Activated naive CD8-positive, alpha-beta T cell treated with anti-CD3 and anti-CD28 coated beads for 36 hours (primary cell): ENCODE results near the gene PRICKLE4. TPM values are rescaled to one million over a fixed set of nuclear protein-coding genes. Genes with fewer than 3 reads are reported as not detected.

Source experiments
- DNase-seq: peaks from one replicate; pipeline ENCODE4 v3.0.0; 2021
- H3K27ac Mint-ChIP-seq: one replicate; pipeline ENCODE4 v1.8.0; 2022; ENCODE audit warnings: mild to moderate bottlenecking, moderate library complexity, mixed read lengths
- H3K27me3 Mint-ChIP-seq: one replicate; pipeline ENCODE4 v1.8.0; 2022; ENCODE audit warnings: mild to moderate bottlenecking, mixed read lengths
- H3K36me3 Mint-ChIP-seq: one replicate; pipeline ENCODE4 v1.8.0; 2021; ENCODE audit warnings: mild to moderate bottlenecking, mixed read lengths
- H3K4me1 Mint-ChIP-seq: one replicate; pipeline ENCODE4 v1.8.0; 2021; ENCODE audit warnings: mixed read lengths
- H3K4me3 Mint-ChIP-seq: one replicate; pipeline ENCODE4 v1.8.0; 2022; ENCODE audit warnings: mild to moderate bottlenecking, moderate library complexity, mixed read lengths
- H3K9me3 Mint-ChIP-seq: one replicate; pipeline ENCODE4 v1.8.0; 2022; ENCODE audit warnings: mixed read lengths
- total RNA-seq, 2 experiments: library from RNA; stranded (reverse); gene quantifications; one replicate each; pipeline ENCODE4 v1.2.3, GENCODE V29; 2021

Gene PRICKLE4
- total RNA-seq, 2 experiments from 2014 or later = not detected

- H3K27ac Mint-ChIP-seq = no peak overlapping the region
- H3K9me3 Mint-ChIP-seq = no peaks in the 10 kb centered on the region
- DNase-seq = no peak
- H3K36me3 Mint-ChIP-seq = no peaks in the 10 kb centered on the region
- H3K4me3 Mint-ChIP-seq = no peak overlapping the region
- no peaks in the 10 kb centered on the region for H3K27me3 Mint-ChIP-seq
- no peaks in the 10 kb centered on the region for H3K4me1 Mint-ChIP-seq
These were observed 41.4 kb downstream of the PRICKLE4 start for GRCh38 chr6:41822021-41822420.

- Mint-ChIP-seq H3K27me3 (no peaks in the 10 kb centered on the region), H3K27ac (no peak overlapping the region), H3K4me1 (no peaks in the 10 kb centered on the region), H3K4me3 (no peak overlapping the region), H3K36me3 (no peaks in the 10 kb centered on the region), H3K9me3 (no peaks in the 10 kb centered on the region)
- no peak for DNase-seq
These were observed 42.6 kb downstream of the PRICKLE4 start for GRCh38 chr6:41823178-41823577.

GRCh38 chr6:41824571-41825569 lies 44.3 kb downstream of the PRICKLE4 start:
- no peak for DNase-seq
- Mint-ChIP-seq H3K9me3 (no peaks in the 10 kb centered on the region), H3K27me3 (no peaks in the 10 kb centered on the region), H3K4me1 (no peaks in the 10 kb centered on the region), H3K36me3 (no peaks in the 10 kb centered on the region), H3K27ac (no peak overlapping the region), H3K4me3 (no peak overlapping the region)

DNA sequence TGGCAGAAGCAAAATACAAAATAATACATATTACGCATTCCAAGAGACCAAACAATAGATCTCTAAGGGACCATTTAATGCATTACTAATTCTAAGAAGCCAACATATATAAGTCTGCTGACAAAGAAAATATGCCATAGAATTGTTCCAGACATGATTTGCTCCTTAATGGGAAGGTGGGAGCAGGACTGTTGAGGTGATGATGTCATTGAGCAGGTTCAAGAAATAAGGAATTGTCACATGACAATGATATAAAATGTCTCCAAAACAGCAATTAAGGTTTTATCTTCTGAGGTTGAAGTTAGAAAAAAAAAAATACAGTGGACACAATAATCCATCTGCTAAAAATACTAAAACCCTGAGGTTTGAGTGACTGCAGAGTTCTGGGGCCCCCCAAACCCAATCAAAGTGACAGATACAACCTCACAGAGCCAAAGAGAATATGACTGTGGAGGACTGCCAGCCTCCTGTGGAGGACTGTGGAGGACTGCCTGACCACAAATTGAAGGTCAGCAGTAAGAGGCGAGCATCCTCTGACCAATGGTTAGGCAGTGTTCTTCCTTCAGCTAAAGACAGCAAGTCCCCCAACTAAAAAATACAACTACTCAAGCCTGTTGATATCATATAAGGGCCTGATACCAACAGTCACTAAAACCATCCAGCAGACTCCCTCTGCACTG lies 45.9 kb downstream of the PRICKLE4 start:
- H3K36me3 Mint-ChIP-seq = no peaks in the 10 kb centered on the region
- no peak for DNase-seq
- no peaks in the 10 kb centered on the region for H3K27me3 Mint-ChIP-seq
- H3K27ac Mint-ChIP-seq = no peak overlapping the region
- no peaks in the 10 kb centered on the region for H3K4me1 Mint-ChIP-seq
- H3K9me3 Mint-ChIP-seq = no peaks in the 10 kb centered on the region
- H3K4me3 Mint-ChIP-seq = no peak overlapping the region

- Mint-ChIP-seq H3K4me1 (peaks cover 4% of the 10 kb centered on the region), H3K27me3 (no peaks in the 10 kb centered on the region), H3K9me3 (no peaks in the 10 kb centered on the region)
These were observed 51.7 kb downstream of the PRICKLE4 start for GRCh38 chr6:41832263-41832662.

GRCh38 chr6:41836022-41836659 lies 55.6 kb downstream of the PRICKLE4 start:
- Mint-ChIP-seq H3K4me3 (no peak overlapping the region), H3K4me1 (peaks cover 4% of the 10 kb centered on the region), H3K36me3 (no peaks in the 10 kb centered on the region), H3K27ac (no peak overlapping the region), H3K9me3 (no peaks in the 10 kb centered on the region), H3K27me3 (no peaks in the 10 kb centered on the region)
- DNase-seq = no peak

More at GRCh38 chr6:41832263-41832662, 51.7 kb downstream of the PRICKLE4 start:
- no peaks in the 10 kb centered on the region for H3K36me3 Mint-ChIP-seq
- DNase-seq = no peak
- no peak overlapping the region for H3K4me3 Mint-ChIP-seq
- H3K27ac Mint-ChIP-seq = no peak overlapping the region

GRCh38 chr6:41836660-41837052 lies 56.1 kb downstream of the PRICKLE4 start:
- Mint-ChIP-seq H3K4me1 (peaks cover 4% of the 10 kb centered on the region), H3K27me3 (no peaks in the 10 kb centered on the region), H3K27ac (no peak overlapping the region), H3K36me3 (peaks cover 1% of the 10 kb centered on the region), H3K9me3 (no peaks in the 10 kb centered on the region), H3K4me3 (no peak overlapping the region)
- DNase-seq = no peak

Other genes starting within 250 kb of the PRICKLE4 start
- gene FOXP4, start 234.4 kb upstream of the PRICKLE4 start, total RNA-seq = 10 to 100 TPM; 11.1 to 11.3 TPM
- not detected for gene MDFI, start 142.3 kb upstream of the PRICKLE4 start, total RNA-seq
- gene TFEB, start 45.2 kb upstream of the PRICKLE4 start, total RNA-seq = 10 to 100 TPM in 1 of 2 experiments, 1 to 10 TPM in 1; 9.3 to 11.5 TPM
- not detected for gene PGC, start 33.4 kb upstream of the PRICKLE4 start, total RNA-seq
- 1 to 10 TPM; 3.1 to 5.2 TPM for gene FRS3, start 882 bp upstream of the PRICKLE4 start, total RNA-seq
- gene TOMM6, start 6.9 kb downstream of the PRICKLE4 start, total RNA-seq = 100 to 1,000 TPM; 423 to 429 TPM
- gene USP49, start 114.6 kb downstream of the PRICKLE4 start, total RNA-seq = 1 to 10 TPM; 4.4 to 4.5 TPM
- gene MED20, start 140.4 kb downstream of the PRICKLE4 start, total RNA-seq = 10 to 100 TPM; 19.8 to 22.3 TPM
- 10 to 100 TPM; 75.7 to 79.1 TPM for gene BYSL, start 140.7 kb downstream of the PRICKLE4 start, total RNA-seq
- gene CCND3, start 161.0 kb downstream of the PRICKLE4 start, total RNA-seq = 100 to 1,000 TPM; 396 to 403 TPM